HFFc6 (cell line): ENCODE results near the gene VWA5A. TPM values are rescaled to one million over a fixed set of nuclear protein-coding genes. Genes with fewer than 3 reads are reported as not detected.
"Not testable (repeated sequence)": the region's sequence is repeated elsewhere in the genome, so short reads cannot be mapped to it uniquely, and the experiment has no call there.

Source experiments
- DNase-seq: peaks from one replicate; pipeline ENCODE4 v3.0.0-alpha.2; 2018
- H3K27ac Mint-ChIP-seq: 2 replicates; pipeline ENCODE4 v1.8.0; 2020; ENCODE audit warnings: mild to moderate bottlenecking, mixed read lengths
- H3K27me3 Mint-ChIP-seq: 2 replicates; pipeline ENCODE4 v1.8.0; 2021; ENCODE audit warnings: mild to moderate bottlenecking, moderate library complexity, mixed read lengths; ENCODE audit not compliant: insufficient read depth
- H3K36me3 Mint-ChIP-seq: 2 replicates; pipeline ENCODE4 v1.8.0; 2021; ENCODE audit warnings: low read depth, mixed read lengths
- H3K4me1 Mint-ChIP-seq: 2 replicates; pipeline ENCODE4 v1.8.0; 2020; ENCODE audit warnings: low read depth, mixed read lengths
- H3K4me3 Mint-ChIP-seq: 2 replicates; pipeline ENCODE4 v1.8.0; 2020; ENCODE audit warnings: mild to moderate bottlenecking, moderate library complexity, mixed read lengths
- H3K9me3 Mint-ChIP-seq: 2 replicates; pipeline ENCODE4 v1.8.0; 2020; ENCODE audit warnings: mild to moderate bottlenecking, mixed read lengths
- CTCF ChIP-seq: fragments of 200-600 bp; sonication (generic); IDR thresholded peaks from 2 replicates; pipeline ENCODE4 v1.5.0; 2021; ENCODE audit warnings: antibody characterized with exemption, mild to moderate bottlenecking
- total RNA-seq, 6 experiments: library from RNA; stranded (reverse); fragmentation: NEBNext Ultra II Directional; extraction: Animal tissue kit (Norgen Biotek cat#: 25700); gene quantifications; 2 replicates in 1 of 6; 3 replicates in 5 of 6; pipeline ENCODE4 v1.2.3, GENCODE V29; 2021

VWA5A gene
- total RNA-seq, 6 experiments from 2014 or later = 0.14 TPM; not detected in 5

DNA sequence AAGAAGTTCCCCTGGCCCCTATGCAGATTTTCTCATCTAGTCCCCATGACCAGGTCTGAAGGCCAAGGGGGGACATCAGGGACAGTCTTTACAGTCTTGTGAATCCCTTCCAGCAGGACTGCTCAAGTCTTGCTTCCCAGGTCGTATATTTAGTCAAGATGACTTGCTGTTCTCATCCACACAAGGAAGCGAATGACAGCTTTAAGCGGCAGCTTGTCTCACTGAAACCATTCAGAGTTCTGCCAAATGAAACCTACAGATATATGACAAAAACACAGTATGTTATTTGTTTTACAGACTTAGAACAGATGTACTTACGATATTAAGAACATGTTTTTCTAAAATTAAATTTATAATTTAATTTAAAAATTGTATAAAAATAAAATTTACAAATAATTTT lies 5.6 kb downstream of the VWA5A start:
- Mint-ChIP-seq H3K27me3 (no peaks in the 10 kb centered on the region; the same call in 1 of the 2 replicates), H3K36me3 (no peaks in the 10 kb centered on the region), H3K27ac (no peak overlapping the region), H3K4me3 (no peak overlapping the region), H3K4me1 (no peaks in the 10 kb centered on the region), H3K9me3 (peaks cover 42% of the 10 kb centered on the region)
- no peak for TF ChIP-seq CTCF
- no peak for DNase-seq

DNA sequence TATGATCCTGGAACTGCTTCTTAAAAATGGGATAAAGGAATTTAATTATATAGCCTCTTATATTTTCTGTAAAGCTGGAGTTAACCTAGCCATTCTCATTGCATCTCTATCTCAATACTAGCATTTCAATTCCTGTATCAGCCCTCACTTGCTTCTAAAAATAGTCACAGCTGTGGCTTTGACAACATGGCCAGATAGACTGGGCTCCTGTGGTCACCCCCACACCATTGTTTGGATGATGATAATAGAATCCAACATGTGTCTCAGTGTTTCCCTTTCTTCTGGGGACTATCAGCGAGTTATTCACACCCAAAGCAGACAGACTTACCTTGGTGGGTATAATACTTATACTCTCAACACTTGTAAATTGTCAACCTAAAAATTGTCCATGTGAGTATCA lies 6.9 kb downstream of the VWA5A start:
- no peaks in the 10 kb centered on the region for H3K36me3 Mint-ChIP-seq
- H3K27me3 Mint-ChIP-seq = no peaks in the 10 kb centered on the region; the same call in 1 of the 2 replicates
- TF ChIP-seq CTCF = no peak
- no peak overlapping the region for H3K4me3 Mint-ChIP-seq
- DNase-seq = no peak
- H3K9me3 Mint-ChIP-seq = peaks cover 45% of the 10 kb centered on the region
- no peak overlapping the region for H3K27ac Mint-ChIP-seq
- no peaks in the 10 kb centered on the region for H3K4me1 Mint-ChIP-seq

- no peaks in the 10 kb centered on the region for H3K36me3 Mint-ChIP-seq
- H3K27ac Mint-ChIP-seq = no peak overlapping the region
- no peaks in the 10 kb centered on the region for H3K4me1 Mint-ChIP-seq
- H3K4me3 Mint-ChIP-seq = no peak overlapping the region
- no peak for DNase-seq
- TF ChIP-seq CTCF = no peak
- no peaks in the 10 kb centered on the region for H3K27me3 Mint-ChIP-seq
- H3K9me3 Mint-ChIP-seq = peaks cover 34% of the 10 kb centered on the region
These were observed 8.4 kb downstream of the VWA5A start for GRCh38 chr11:124123622-124124021.

DNA sequence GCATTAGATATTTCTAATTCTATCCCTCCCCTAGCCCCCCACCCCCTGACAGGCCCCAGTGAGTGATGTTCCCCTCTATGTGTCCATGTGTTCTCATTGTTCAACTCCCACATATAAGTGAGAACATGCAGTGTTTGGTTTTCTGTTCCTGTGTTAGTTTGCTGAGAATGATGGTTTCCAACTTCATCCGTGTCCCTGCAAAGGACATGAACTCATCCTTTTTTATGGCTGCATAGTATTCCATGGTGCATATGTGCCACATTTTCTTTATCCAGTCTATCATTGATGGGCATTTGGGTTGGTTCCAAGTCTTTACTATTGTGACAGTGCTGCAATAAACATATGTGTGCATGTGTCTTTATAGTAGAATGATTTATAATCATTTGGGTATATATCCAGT lies 11.9 kb downstream of the VWA5A start:
- H3K9me3 Mint-ChIP-seq = peaks cover 43% of the 10 kb centered on the region
- H3K27ac Mint-ChIP-seq, H3K27me3 Mint-ChIP-seq, H3K4me1 Mint-ChIP-seq, H3K36me3 Mint-ChIP-seq, H3K4me3 Mint-ChIP-seq, DNase-seq: not testable (repeated sequence)

DNA sequence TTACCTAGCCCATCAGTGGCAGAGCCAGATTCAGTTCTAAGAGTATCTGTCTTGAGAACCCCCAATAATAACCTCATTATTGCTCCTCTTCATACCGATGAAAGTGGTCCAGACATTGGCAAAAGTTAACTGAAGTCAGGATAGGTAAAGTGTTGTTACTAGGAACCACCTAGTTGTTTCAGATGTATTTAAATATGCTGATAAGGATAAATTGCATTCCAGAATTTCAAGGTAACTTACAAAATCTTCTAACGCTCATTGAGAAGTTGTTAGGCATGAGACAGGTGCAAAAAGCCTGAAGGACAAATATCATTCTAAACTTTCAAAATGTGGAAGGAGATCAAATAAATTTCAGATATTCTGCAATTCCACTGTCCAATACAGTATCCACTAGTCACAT lies 27.8 kb downstream of the VWA5A start:
- no peak for DNase-seq
- no peaks in the 10 kb centered on the region for H3K4me1 Mint-ChIP-seq
- H3K27ac Mint-ChIP-seq = no peak overlapping the region
- no peaks in the 10 kb centered on the region for H3K27me3 Mint-ChIP-seq
- no peaks in the 10 kb centered on the region for H3K36me3 Mint-ChIP-seq
- H3K9me3 Mint-ChIP-seq = peaks cover 64% of the 10 kb centered on the region
- no peak overlapping the region for H3K4me3 Mint-ChIP-seq
- TF ChIP-seq CTCF = no peak

DNA sequence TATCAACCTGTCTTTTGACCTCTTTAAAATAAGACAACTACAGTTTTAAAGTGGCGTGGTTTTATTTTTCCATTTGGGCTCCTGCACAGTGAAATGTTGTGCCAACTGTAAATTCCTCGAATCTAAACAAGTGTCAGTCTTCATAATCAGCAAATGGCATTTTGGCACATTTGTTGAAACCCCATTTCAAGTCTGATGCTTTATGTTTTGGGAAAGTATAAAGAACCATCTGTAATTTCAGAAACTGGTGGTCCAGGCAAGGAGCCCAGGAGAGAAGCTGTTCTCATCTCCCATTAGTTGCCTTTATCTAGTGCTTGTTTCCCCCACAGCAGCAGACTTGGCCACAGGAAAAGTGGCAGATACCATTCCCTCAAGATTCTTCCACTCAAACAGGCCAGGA lies 32.7 kb downstream of the VWA5A start:
- no peaks in the 10 kb centered on the region for H3K4me1 Mint-ChIP-seq
- H3K27ac Mint-ChIP-seq = no peak overlapping the region
- H3K27me3 Mint-ChIP-seq = no peaks in the 10 kb centered on the region; the same call in 1 of the 2 replicates
- H3K9me3 Mint-ChIP-seq = peaks cover 51% of the 10 kb centered on the region
- no peaks in the 10 kb centered on the region for H3K36me3 Mint-ChIP-seq
- H3K4me3 Mint-ChIP-seq = no peak overlapping the region
- DNase-seq = no peak
- TF ChIP-seq CTCF = no peak
